Neural progenitor cell (in vitro differentiated cells): ENCODE data around the gene PEF1. TPM values are rescaled to one million over a fixed set of nuclear protein-coding genes. Genes with fewer than 3 reads are reported as not detected.

Experiments used
- DNase-seq: peaks from one replicate; pipeline ENCODE4 v3.0.0-alpha.2; 2016; ENCODE audit warnings: low spot score
- H2AFZ ChIP-seq: fragments of 200-600 bp; sonication (generic); replicated peaks from 2 replicates; pipeline ENCODE4 v1.6.1; 2016; ENCODE audit warnings: antibody characterized with exemption
- H3F3A ChIP-seq: fragments of 200-600 bp; sonication (generic); 2 replicates; pipeline ENCODE4 v1.6.1; 2016; ENCODE audit warnings: antibody characterized with exemption, low read depth
- H3K27ac ChIP-seq: fragments of 200-600 bp; sonication (generic); 2 replicates; pipeline ENCODE4 v1.5.1; 2016; ENCODE audit warnings: mild to moderate bottlenecking
- H3K27me3 ChIP-seq: fragments of 200-600 bp; sonication (generic); 2 replicates; pipeline ENCODE4 v1.6.1; 2016; ENCODE audit warnings: mild to moderate bottlenecking, moderate library complexity
- H3K36me3 ChIP-seq: fragments of 200-600 bp; sonication (generic); 2 replicates; pipeline ENCODE4 v1.5.1; 2016
- H3K4me1 ChIP-seq: fragments of 200-600 bp; sonication (generic); 2 replicates; pipeline ENCODE4 v1.6.1; 2016; ENCODE audit warnings: mixed run types
- H3K4me2 ChIP-seq: fragments of 200-600 bp; sonication (generic); 2 replicates; pipeline ENCODE4 v1.6.1; 2016
- H3K4me3 ChIP-seq: fragments of 200-600 bp; sonication (generic); 2 replicates; pipeline ENCODE4 v1.5.1; 2016
- H3K79me2 ChIP-seq: fragments of 200-600 bp; sonication (generic); 2 replicates; pipeline ENCODE4 v1.6.1; 2016; ENCODE audit warnings: low read depth
- H3K9ac ChIP-seq: fragments of 200-600 bp; sonication (generic); 2 replicates; pipeline ENCODE4 v1.6.1; 2016
- H3K9me3 ChIP-seq: fragments of 200-600 bp; sonication (generic); 2 replicates; pipeline ENCODE4 v1.5.1; 2016; ENCODE audit warnings: low read depth
- H4K20me1 ChIP-seq: fragments of 200-600 bp; sonication (generic); 2 replicates; pipeline ENCODE4 v1.6.1; 2016; ENCODE audit warnings: low read depth
- H3K27ac Mint-ChIP-seq: 3 replicates; pipeline ENCODE4 v1.8.0; 2021; ENCODE audit warnings: mixed read lengths
- H3K27me3 Mint-ChIP-seq: 2 replicates; pipeline ENCODE4 v1.8.0; 2022; ENCODE audit warnings: low read depth, mild to moderate bottlenecking, inconsistent platforms, moderate library complexity, mixed read lengths; ENCODE audit not compliant: insufficient read depth
- H3K36me3 Mint-ChIP-seq: 3 replicates; pipeline ENCODE4 v1.8.0; 2021; ENCODE audit warnings: mixed read lengths
- H3K4me1 Mint-ChIP-seq: 3 replicates; pipeline ENCODE4 v1.8.0; 2021; ENCODE audit warnings: mixed read lengths
- H3K4me3 Mint-ChIP-seq: 3 replicates; pipeline ENCODE4 v1.8.0; 2021; ENCODE audit warnings: mild to moderate bottlenecking, moderate library complexity, mixed read lengths
- H3K9me3 Mint-ChIP-seq: 3 replicates; pipeline ENCODE4 v1.8.0; 2020; ENCODE audit warnings: mixed read lengths
- CTCF ChIP-seq: fragments of 200-600 bp; sonication (generic); IDR thresholded peaks from 2 replicates; pipeline ENCODE4 v1.5.1; 2017; ENCODE audit warnings: antibody characterized with exemption, mild to moderate bottlenecking
- EZH2 ChIP-seq: fragments of 200-600 bp; sonication (generic); IDR thresholded peaks from 2 replicates; pipeline ENCODE4 v1.6.1; 2017; ENCODE audit warnings: antibody characterized with exemption, mild to moderate bottlenecking, moderate library complexity
- EZH2phosphoT487 ChIP-seq: fragments of 200-600 bp; sonication (generic); IDR thresholded peaks from 2 replicates; pipeline ENCODE4 v1.6.1; 2017; ENCODE audit warnings: antibody characterized with exemption
- total RNA-seq: library from RNA; depleted of rRNA; stranded (reverse); fragments of >200 nt; gene quantifications from 2 replicates; pipeline ENCODE4 v1.2.3, GENCODE V29; 2015; ENCODE audit warnings: low replicate concordance

PEF1 gene
- total RNA-seq, 1 donor from 2014 or later: 30.7 TPM

GRCh38 chr1:31661856-31662255 is 17.2 kb upstream of the PEF1 start:
- Mint-ChIP-seq H3K4me1 (peaks cover 20% of the 10 kb centered on the region), H3K27ac (peak overlapping the region; percentile 50), H3K36me3 (no peaks in the 10 kb centered on the region), H3K27me3 (peaks cover 12% of the 10 kb centered on the region), H3K4me3 (no peak overlapping the region), H3K9me3 (no peaks in the 10 kb centered on the region)
- Histone ChIP-seq H3K79me2 (no peaks in the 10 kb centered on the region), H3F3A (no peaks in the 10 kb centered on the region), H3K4me1 (no peaks in the 10 kb centered on the region), H3K4me2 (no peak overlapping the region), H3K9me3 (no peaks in the 10 kb centered on the region), H2AFZ (no peak overlapping the region), H4K20me1 (no peaks in the 10 kb centered on the region), H3K27me3 (no peaks in the 10 kb centered on the region), H3K4me3 (no peak overlapping the region), H3K9ac (no peak overlapping the region), H3K36me3 (no peaks in the 10 kb centered on the region), H3K27ac (no peak overlapping the region)
- no peak for DNase-seq
- no peak for TF ChIP-seq EZH2
- TF ChIP-seq CTCF: no peak
- TF ChIP-seq EZH2phosphoT487: no peak

- Histone ChIP-seq H3K27me3 (no peaks in the 10 kb centered on the region), H3K9me3 (no peaks in the 10 kb centered on the region), H3K79me2 (no peaks in the 10 kb centered on the region), H3F3A (no peaks in the 10 kb centered on the region), H3K27ac (no peak overlapping the region), H3K4me2 (no peak overlapping the region), H3K4me3 (no peak overlapping the region), H3K36me3 (no peaks in the 10 kb centered on the region), H3K9ac (no peak overlapping the region), H2AFZ (no peak overlapping the region), H4K20me1 (no peaks in the 10 kb centered on the region), H3K4me1 (no peaks in the 10 kb centered on the region)
- Mint-ChIP-seq H3K27me3 (peaks cover 15% of the 10 kb centered on the region), H3K4me3 (no peak overlapping the region), H3K36me3 (no peaks in the 10 kb centered on the region), H3K27ac (no peak overlapping the region), H3K9me3 (no peaks in the 10 kb centered on the region), H3K4me1 (peaks cover 14% of the 10 kb centered on the region)
- no peak for DNase-seq
- TF ChIP-seq EZH2phosphoT487 (no peak), CTCF (no peak), EZH2 (no peak)
These were observed 16.3 kb upstream of the PEF1 start for GRCh38 chr1:31660871-31661455.

GRCh38 chr1:31659889-31660288 is 15.2 kb upstream of the PEF1 start:
- Histone ChIP-seq H3K9me3 (no peaks in the 10 kb centered on the region), H3K4me2 (no peak overlapping the region), H3K4me1 (no peaks in the 10 kb centered on the region), H3K4me3 (no peak overlapping the region), H3K27ac (no peak overlapping the region), H3K27me3 (no peaks in the 10 kb centered on the region), H2AFZ (no peak overlapping the region), H3K79me2 (no peaks in the 10 kb centered on the region), H3K9ac (no peak overlapping the region), H3K36me3 (no peaks in the 10 kb centered on the region), H3F3A (no peaks in the 10 kb centered on the region), H4K20me1 (no peaks in the 10 kb centered on the region)
- H3K9me3 Mint-ChIP-seq: no peaks in the 10 kb centered on the region
- H3K27ac Mint-ChIP-seq: peak overlapping the region; percentile 42
- no peak overlapping the region for H3K4me3 Mint-ChIP-seq
- H3K27me3 Mint-ChIP-seq: peaks cover 17% of the 10 kb centered on the region
- H3K4me1 Mint-ChIP-seq: peaks cover 9% of the 10 kb centered on the region
- DNase-seq: no peak
- no peaks in the 10 kb centered on the region for H3K36me3 Mint-ChIP-seq
- TF ChIP-seq EZH2phosphoT487 (no peak), CTCF (no peak), EZH2 (no peak)
